ENCODE results near the gene CERS4. TPM values are rescaled to one million over a fixed set of nuclear protein-coding genes. Genes with fewer than 3 reads are reported as not detected.

CERS4 gene
- total and polyA plus RNA-seq, 2 of the 8 experiments (the other 6 are each of a cell fraction or from before 2014, with no cell fraction given), result 88.2 to 179 TPM

DNA sequence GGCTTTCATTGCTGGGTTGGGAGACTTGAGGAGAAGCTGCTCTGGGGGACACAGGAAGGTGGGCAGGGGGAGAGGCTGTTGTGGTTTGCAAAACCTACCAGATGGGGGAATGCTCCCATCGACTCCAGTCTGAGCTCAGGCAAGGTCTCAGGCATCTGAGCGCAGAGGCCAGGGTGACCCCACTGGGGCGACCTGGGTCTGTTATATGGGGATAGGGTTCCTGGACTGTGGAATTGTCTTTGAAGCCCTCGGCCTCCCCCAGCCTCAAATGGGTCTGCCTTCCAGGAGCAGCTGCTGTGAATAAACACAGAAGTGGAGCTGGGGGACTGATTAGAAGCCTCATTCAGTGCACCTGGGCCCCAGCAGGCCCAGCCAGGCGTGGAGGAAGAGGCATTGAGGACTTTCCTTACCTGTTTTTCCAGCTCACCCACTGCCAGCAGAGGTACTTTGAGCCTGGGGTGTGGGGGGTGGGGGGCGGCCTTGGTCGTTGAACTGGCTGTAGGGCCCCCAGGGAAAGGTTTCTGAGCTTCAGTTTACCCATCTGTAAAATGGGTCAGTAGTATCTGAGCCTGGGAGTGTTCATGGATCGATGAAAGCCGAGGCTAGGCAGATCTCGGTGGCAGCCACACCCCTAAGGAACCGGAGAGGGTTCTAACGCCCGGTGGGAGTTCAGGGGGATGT lies 1.4 kb downstream of the CERS4 start:
- Histone ChIP-seq H3K36me3 (ENCODE audit: control insufficient read depth in 2 of 4, insufficient read depth in 4 of 4, low read length in 3 of 4) (no peaks in the 10 kb centered on the region; a peak in 1 of 8 replicates), H3K79me1 (ENCODE audit: low read depth, low read length) (peaks cover 24% of the 10 kb centered on the region), H3K56ac (replicated peaks; ENCODE audit: insufficient read length, low read depth, low read length) (peak overlapping the region; percentile 86), H3K9ac (replicated peaks in 1 of 4; ENCODE audit: extremely low read depth in 1 of 4, low read depth in 3 of 4, low read length in 3 of 4) (peak overlapping the region in 3 of 4 experiments; percentile 83 to 88 (median 86); a peak in 5 of 7 replicates), H3K14ac (ENCODE audit: insufficient read length) (no peak overlapping the region), H4K91ac (replicated peaks; ENCODE audit: insufficient read length, low read length) (no peak overlapping the region), H3K23me2 (ENCODE audit: low read depth, low read length) (peaks cover 18% of the 10 kb centered on the region), H3K79me2 (ENCODE audit: control insufficient read depth in 1 of 2, insufficient read depth in 2 of 2, low read length in 2 of 2) (peaks cover 8 to 57% of the 10 kb centered on the region in 2 experiments; a peak in 3 of 4 replicates), H3K9me3 (ENCODE audit: insufficient read depth in 2 of 2, low read depth in 1 of 2, low read length in 1 of 2) (no peaks in the 10 kb centered on the region), H3K4me1 (replicated peaks in 1 of 4; ENCODE audit: control insufficient read depth in 3 of 4, insufficient read depth in 4 of 4, low read length in 3 of 4) (peaks cover 0 to 21% (median 11%) of the 10 kb centered on the region in 4 experiments; a peak in 6 of 7 replicates), H3K4me2 (ENCODE audit: insufficient read depth in 1 of 2, low read depth in 2 of 2, low read length in 2 of 2) (peak overlapping the region; percentile 85 to 90), H3K4me3 (ENCODE audit: extremely low read depth in 1 of 4, insufficient read depth in 2 of 4, low read depth in 3 of 4, low read length in 4 of 4) (peak overlapping the region; percentile 77 to 93 (median 88)), H3K23ac (ENCODE audit: insufficient read length) (no peak overlapping the region), H2BK20ac (ENCODE audit: low read length) (no peak overlapping the region), H4K8ac (ENCODE audit: extremely low read depth, insufficient read depth, low read length) (no peak overlapping the region), H2BK120ac (replicated peaks; ENCODE audit: low read depth, low read length) (peak overlapping the region; percentile 33), H3K18ac (ENCODE audit: extremely low read depth, low read length) (no peak overlapping the region), H3K27ac (ENCODE audit: low read depth, low read length) (no peak overlapping the region), H2BK15ac (ENCODE audit: low read length) (peak overlapping the region; percentile 83; the same call in 1 of the 2 replicates), H3K27me3 (replicated peaks in 1 of 4; ENCODE audit: control insufficient read depth in 3 of 4, extremely low read depth in 1 of 4, insufficient read depth in 3 of 4, low read length in 3 of 4) (no peaks in the 10 kb centered on the region), H2BK12ac (ENCODE audit: low read depth, low read length) (no peak overlapping the region), H2BK5ac (ENCODE audit: low read depth, low read length) (no peak overlapping the region), H2AFZ (ENCODE audit: low read length) (no peak overlapping the region), H4K5ac (ENCODE audit: insufficient read length, low read depth, low read length) (no peak overlapping the region), H2AK5ac (ENCODE audit: low read depth, low read length) (no peak overlapping the region), H3K4ac (replicated peaks; ENCODE audit: insufficient read length, low read depth, low read length) (no peak overlapping the region), H4K20me1 (replicated peaks in 1 of 2; ENCODE audit: control insufficient read depth in 1 of 2, insufficient read depth in 2 of 2, low read length in 2 of 2) (peaks cover 9 to 27% of the 10 kb centered on the region in 2 experiments)
- FAIRE-seq (no peak), DNase-seq (ENCODE audit: low read depth in 1 of 2, low spot score in 2 of 2) (no peak)
- ChIA-PET POLR2A (ENCODE audit: partially characterized antibody) (interaction anchor here (0.8 to 4.2 kb wide), 13 partner anchors 9 to 108 kb away, joined by 3 to 28 read pairs (median 4); no protein-coding TSS in a partner anchor), CTCF (ENCODE audit: partially characterized antibody) (interaction anchor here (0.5 to 3.0 kb wide), 11 partner anchors 8 to 267 kb away, joined by 3 to 9 read pairs (median 4); partner anchors contain the start of gene TIMM44)
- TF ChIP-seq EZH2 (IDR thresholded peaks at IDR 0.05; ENCODE audit: low read depth, low read length, severe bottlenecking) (no peak), KDM1A (IDR thresholded peaks at IDR 0.05; ENCODE audit: borderline replicate concordance, low read length) (peak; percentile 58; the same call in 1 of the 2 replicates)
- 74% methylated on average over 13 of the region's 13 CpGs; no CpG with 5 or more reads in 1 of the 2 experiments for WGBS, 2 experiments (ENCODE audit: extremely low coverage in 1 of 2, insufficient coverage in 1 of 2, insufficient read length in 1 of 2, insufficient replicate concordance in 2 of 2, low coverage in 1 of 2, low lambda C conversion rate in 2 of 2, missing lambda C conversion rate in 1 of 2)
